ENCODE data around the gene MAGI2. TPM values are rescaled to one million over a fixed set of nuclear protein-coding genes. Genes with fewer than 3 reads are reported as not detected.

Gene MAGI2
- total RNA-seq, 1 donor from 2014 or later, result 13.3 TPM

DNA sequence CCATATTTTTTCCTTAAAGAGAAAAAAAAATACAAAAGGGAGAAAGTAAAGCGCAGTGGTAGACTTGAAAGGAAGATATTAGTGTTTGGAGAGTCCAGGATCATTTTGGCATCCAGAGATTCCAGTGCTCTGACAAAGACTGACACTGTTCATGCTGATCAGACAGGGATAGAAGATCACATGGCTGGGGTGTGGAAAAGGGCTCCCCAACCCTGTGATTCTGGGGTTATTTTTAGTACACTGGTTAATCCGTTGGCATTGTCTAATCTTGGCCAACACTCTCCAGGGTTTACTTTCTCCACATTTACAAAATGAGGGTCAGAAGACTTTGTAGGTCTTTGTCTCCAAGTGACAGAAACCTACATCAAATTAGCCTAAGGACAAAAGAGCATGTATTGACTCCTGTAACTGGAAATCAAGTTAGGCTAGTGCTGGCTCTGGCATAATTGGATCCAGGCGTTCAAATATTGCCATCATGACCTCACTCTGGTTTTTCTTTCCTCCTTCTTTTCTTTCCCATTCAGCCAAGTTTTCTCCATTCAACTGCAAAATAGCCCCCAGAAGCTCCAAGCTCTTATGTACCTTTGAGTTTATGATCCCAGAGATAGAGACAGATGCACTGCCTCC is 1473.3 kb downstream of the MAGI2 start:
- H3K4me3 Mint-ChIP-seq, result no peak overlapping the region

DNA sequence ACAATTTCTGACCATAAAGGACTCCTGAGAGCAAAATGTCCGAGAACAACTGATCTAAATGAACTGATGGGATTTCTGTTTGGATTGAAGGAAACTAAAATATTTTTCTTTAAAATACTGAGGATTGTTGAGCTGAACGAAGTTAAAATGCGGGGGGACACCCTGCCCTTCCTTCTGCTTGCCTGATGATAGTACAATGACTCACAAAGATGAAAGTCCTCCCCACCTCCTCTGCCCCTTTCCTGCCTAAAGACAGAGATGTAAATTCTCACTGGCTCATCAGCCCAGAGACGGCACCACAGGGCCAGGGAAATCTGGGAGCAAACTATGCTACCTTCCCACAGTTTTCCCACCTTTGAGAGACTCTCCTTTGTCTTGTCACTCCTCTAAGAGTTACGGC is 1474.2 kb downstream of the MAGI2 start:
- H3K4me1 Mint-ChIP-seq (ENCODE audit: unreplicated experiment), result no peaks in the 10 kb centered on the region
- peaks cover 3% of the 10 kb centered on the region for H3K27me3 Mint-ChIP-seq
- H3K9me3 Mint-ChIP-seq, result no peaks in the 10 kb centered on the region
- TF ChIP-seq, protein P1, sequence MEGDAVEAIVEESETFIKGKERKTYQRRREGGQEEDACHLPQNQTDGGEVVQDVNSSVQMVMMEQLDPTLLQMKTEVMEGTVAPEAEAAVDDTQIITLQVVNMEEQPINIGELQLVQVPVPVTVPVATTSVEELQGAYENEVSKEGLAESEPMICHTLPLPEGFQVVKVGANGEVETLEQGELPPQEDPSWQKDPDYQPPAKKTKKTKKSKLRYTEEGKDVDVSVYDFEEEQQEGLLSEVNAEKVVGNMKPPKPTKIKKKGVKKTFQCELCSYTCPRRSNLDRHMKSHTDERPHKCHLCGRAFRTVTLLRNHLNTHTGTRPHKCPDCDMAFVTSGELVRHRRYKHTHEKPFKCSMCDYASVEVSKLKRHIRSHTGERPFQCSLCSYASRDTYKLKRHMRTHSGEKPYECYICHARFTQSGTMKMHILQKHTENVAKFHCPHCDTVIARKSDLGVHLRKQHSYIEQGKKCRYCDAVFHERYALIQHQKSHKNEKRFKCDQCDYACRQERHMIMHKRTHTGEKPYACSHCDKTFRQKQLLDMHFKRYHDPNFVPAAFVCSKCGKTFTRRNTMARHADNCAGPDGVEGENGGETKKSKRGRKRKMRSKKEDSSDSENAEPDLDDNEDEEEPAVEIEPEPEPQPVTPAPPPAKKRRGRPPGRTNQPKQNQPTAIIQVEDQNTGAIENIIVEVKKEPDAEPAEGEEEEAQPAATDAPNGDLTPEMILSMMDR (conservative IDR thresholded peaks at IDR 0.05), result no peak
- no peak for DNase-seq (ENCODE audit: extremely low spot score, unreplicated experiment)
- H3K4me3 Mint-ChIP-seq, result no peak overlapping the region
- peaks cover 4% of the 10 kb centered on the region for H3K36me3 Mint-ChIP-seq
- no peak overlapping the region for H3K27ac Mint-ChIP-seq

More for the DNA sequence above, 1473.3 kb downstream of the MAGI2 start:
- Mint-ChIP-seq H3K36me3 (peaks cover 4% of the 10 kb centered on the region), H3K4me1 (ENCODE audit: unreplicated experiment) (no peaks in the 10 kb centered on the region), H3K9me3 (no peaks in the 10 kb centered on the region), H3K27me3 (peaks cover 3% of the 10 kb centered on the region), H3K27ac (no peak overlapping the region)
- TF ChIP-seq, protein P1 (conservative IDR thresholded peaks at IDR 0.05), result no peak
- no peak for DNase-seq (ENCODE audit: extremely low spot score, unreplicated experiment)

DNA sequence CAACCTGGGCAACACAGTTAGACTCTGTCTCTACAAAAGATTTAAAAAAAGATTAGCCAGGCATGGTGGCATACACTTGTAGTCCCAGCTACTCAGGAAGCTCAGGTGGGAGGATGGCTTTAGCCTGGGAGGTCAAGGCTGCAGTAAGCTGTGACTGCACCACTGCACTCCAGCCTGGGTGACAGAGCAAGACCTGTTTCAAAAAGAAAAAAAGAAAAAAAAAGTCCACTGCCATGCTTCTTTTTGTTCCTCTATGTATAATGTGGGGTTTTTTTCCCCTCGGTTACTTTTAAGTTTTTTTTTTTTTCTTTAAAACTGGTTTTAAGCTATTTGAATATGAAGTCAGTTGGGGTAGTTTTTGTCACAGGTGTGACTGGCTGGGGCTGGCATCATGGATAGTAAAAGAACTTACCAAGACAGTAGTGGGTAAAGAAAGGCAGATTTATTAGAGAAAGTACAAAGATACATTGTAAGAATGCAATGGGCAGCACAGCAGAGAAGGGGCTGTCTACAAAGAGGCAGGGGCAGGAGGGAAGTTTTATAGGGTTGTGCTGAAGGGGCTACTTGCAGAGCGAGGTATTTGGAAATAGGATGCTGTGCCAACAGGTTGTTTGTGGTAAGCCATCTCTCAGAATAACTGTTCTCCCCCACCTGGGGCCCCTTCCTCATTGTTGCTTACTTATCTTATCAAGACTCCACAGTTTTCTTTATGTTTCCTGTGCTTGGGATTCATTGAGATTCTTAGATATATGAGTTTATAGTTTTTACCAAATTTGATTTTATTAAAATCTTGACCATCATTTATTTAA is 1477.6 kb downstream of the MAGI2 start:
- Mint-ChIP-seq H3K4me1 (ENCODE audit: unreplicated experiment) (no peaks in the 10 kb centered on the region), H3K4me3 (no peak overlapping the region), H3K27ac (no peak overlapping the region), H3K36me3 (peaks cover 4% of the 10 kb centered on the region), H3K27me3 (peaks cover 3% of the 10 kb centered on the region), H3K9me3 (no peaks in the 10 kb centered on the region)
- no peak for DNase-seq (ENCODE audit: extremely low spot score, unreplicated experiment)
- TF ChIP-seq, protein P1 (conservative IDR thresholded peaks at IDR 0.05), result no peak

DNA sequence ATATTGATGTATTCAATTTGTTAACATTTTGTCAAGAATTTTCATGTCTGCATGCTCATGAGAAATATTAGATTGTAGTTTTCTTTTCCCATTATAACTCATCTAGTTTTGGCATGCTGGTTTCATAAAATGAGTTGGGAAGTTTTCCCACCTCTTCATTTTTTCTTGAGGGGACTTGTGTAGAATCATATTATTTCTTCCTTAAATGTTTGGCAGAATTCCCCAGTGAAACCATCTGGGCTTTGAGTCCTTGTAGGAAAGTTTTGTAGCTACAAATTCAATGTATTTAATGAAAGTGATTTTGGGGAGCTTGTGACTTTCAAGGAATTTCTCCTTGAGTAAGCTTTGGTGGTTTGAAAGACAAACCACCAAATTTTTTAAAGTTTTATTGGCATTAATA is 1481.7 kb downstream of the MAGI2 start:
- H3K36me3 Mint-ChIP-seq, result no peaks in the 10 kb centered on the region
- H3K4me1 Mint-ChIP-seq (ENCODE audit: unreplicated experiment), result no peaks in the 10 kb centered on the region
- no peaks in the 10 kb centered on the region for H3K27me3 Mint-ChIP-seq

DNA sequence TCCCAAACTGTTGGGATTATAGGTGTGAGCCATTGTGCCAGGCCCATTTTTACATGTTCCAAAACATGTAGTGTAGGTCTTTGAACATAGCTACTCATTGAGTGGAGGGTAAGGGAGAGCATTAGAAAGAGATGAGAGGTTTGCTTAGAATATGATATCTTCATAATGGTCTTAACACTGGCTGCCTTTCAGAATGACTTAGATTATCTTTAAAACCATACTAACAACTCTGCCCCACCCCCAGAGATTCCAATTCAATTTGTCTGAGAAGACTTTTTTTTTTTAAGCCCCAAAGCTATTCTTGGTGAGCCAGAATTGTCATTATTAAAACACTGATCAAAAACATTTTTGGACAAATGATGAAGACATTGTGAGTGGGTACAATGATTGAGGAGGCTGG is 1486.0 kb downstream of the MAGI2 start:
- H3K4me3 Mint-ChIP-seq, result no peak overlapping the region
- H3K4me1 Mint-ChIP-seq (ENCODE audit: unreplicated experiment), result no peaks in the 10 kb centered on the region
- no peaks in the 10 kb centered on the region for H3K27me3 Mint-ChIP-seq
- no peak for DNase-seq (ENCODE audit: extremely low spot score, unreplicated experiment)
- H3K36me3 Mint-ChIP-seq, result no peaks in the 10 kb centered on the region
- H3K27ac Mint-ChIP-seq, result no peak overlapping the region
- H3K9me3 Mint-ChIP-seq, result no peaks in the 10 kb centered on the region
- TF ChIP-seq, protein P1 (conservative IDR thresholded peaks at IDR 0.05), result no peak

More for the DNA sequence above, 1481.7 kb downstream of the MAGI2 start:
- H3K27ac Mint-ChIP-seq, result no peak overlapping the region
- TF ChIP-seq, protein P1 (conservative IDR thresholded peaks at IDR 0.05), result no peak
- no peak overlapping the region for H3K4me3 Mint-ChIP-seq
- no peak for DNase-seq (ENCODE audit: extremely low spot score, unreplicated experiment)
- no peaks in the 10 kb centered on the region for H3K9me3 Mint-ChIP-seq
